Measurements from ENCODE around the gene TIMP4. TPM values are rescaled to one million over a fixed set of nuclear protein-coding genes. Genes with fewer than 3 reads are reported as not detected.

The TIMP4 gene
- total RNA-seq, 1 donor from 2014 or later: 0.35 TPM

GRCh38 chr3:12125772-12126171 is 32.9 kb downstream of the TIMP4 start:
- no peak overlapping the region for H3K4me3 ChIP-seq (ENCODE audit: low read depth, low read length)
- DNase-seq (ENCODE audit: low read depth): no peak
- no peak for TF ChIP-seq CTCF (conservative IDR thresholded peaks at IDR 0.05; ENCODE audit: low read depth, low read length)

- DNase-seq (ENCODE audit: low read depth): no peak
- H3K4me3 ChIP-seq (ENCODE audit: low read depth, low read length): no peak overlapping the region
- TF ChIP-seq CTCF (conservative IDR thresholded peaks at IDR 0.05; ENCODE audit: low read depth, low read length): no peak
These were observed 37.2 kb downstream of the TIMP4 start for GRCh38 chr3:12121466-12121865.

- no peak overlapping the region for H3K4me3 ChIP-seq (ENCODE audit: low read depth, low read length)
- no peak for TF ChIP-seq CTCF (conservative IDR thresholded peaks at IDR 0.05; ENCODE audit: low read depth, low read length)
- no peak for DNase-seq (ENCODE audit: low read depth)
These were observed 38.2 kb downstream of the TIMP4 start for GRCh38 chr3:12120374-12121140.

GRCh38 chr3:12117473-12117872 is 41.2 kb downstream of the TIMP4 start:
- H3K4me3 ChIP-seq (ENCODE audit: low read depth, low read length): no peak overlapping the region
- DNase-seq (ENCODE audit: low read depth): no peak
- TF ChIP-seq CTCF (conservative IDR thresholded peaks at IDR 0.05; ENCODE audit: low read depth, low read length): no peak

GRCh38 chr3:12116870-12117269 is 41.8 kb downstream of the TIMP4 start:
- TF ChIP-seq CTCF (conservative IDR thresholded peaks at IDR 0.05; ENCODE audit: low read depth, low read length): no peak
- no peak overlapping the region for H3K4me3 ChIP-seq (ENCODE audit: low read depth, low read length)
- no peak for DNase-seq (ENCODE audit: low read depth)

GRCh38 chr3:12115849-12116248 is 42.9 kb downstream of the TIMP4 start:
- DNase-seq (ENCODE audit: low read depth): no peak
- no peak for TF ChIP-seq CTCF (conservative IDR thresholded peaks at IDR 0.05; ENCODE audit: low read depth, low read length)
- no peak overlapping the region for H3K4me3 ChIP-seq (ENCODE audit: low read depth, low read length)

- no peak overlapping the region for H3K4me3 ChIP-seq (ENCODE audit: low read depth, low read length)
- TF ChIP-seq CTCF (conservative IDR thresholded peaks at IDR 0.05; ENCODE audit: low read depth, low read length): no peak
- no peak for DNase-seq (ENCODE audit: low read depth)
These were observed 43.6 kb downstream of the TIMP4 start for GRCh38 chr3:12115104-12115503.

All from epithelial cell of proximal tubule (primary cell).